CD4-positive, alpha-beta T cell treated with Interferon alpha-2 for 1 hour (primary cell): Measurements from ENCODE around the gene TMEM59L.

ENCODE experiments used
- DNase-seq, 2 donors: peaks; one replicate each; pipeline ENCODE4 v3.0.0-alpha.2; 2020 to 2022

The TMEM59L gene

GRCh38 chr19:18639706-18640243, 27.1 kb downstream of the TMEM59L start:
- DNase-seq = no peak

GRCh38 chr19:18644196-18645034, 31.7 kb downstream of the TMEM59L start:
- DNase-seq = peak in 1 of 2 donors; percentile 23

- DNase-seq = no peak
Observed at GRCh38 chr19:18645035-18645511, 32.4 kb downstream of the TMEM59L start.

GRCh38 chr19:18646535-18647370, 34.1 kb downstream of the TMEM59L start:
- no peak for DNase-seq

- DNase-seq = no peak
Observed at GRCh38 chr19:18647371-18647767, 34.7 kb downstream of the TMEM59L start.

- no peak for DNase-seq
Observed at GRCh38 chr19:18647807-18648206, 35.1 kb downstream of the TMEM59L start.

- DNase-seq = no peak
Observed at GRCh38 chr19:18648973-18649315, 36.3 kb downstream of the TMEM59L start.

- no peak for DNase-seq
Observed at GRCh38 chr19:18649371-18650020, 36.8 kb downstream of the TMEM59L start.

- DNase-seq = no peak
Observed at GRCh38 chr19:18650021-18650390, 37.3 kb downstream of the TMEM59L start.

- no peak for DNase-seq
Observed at GRCh38 chr19:18650468-18651041, 37.9 kb downstream of the TMEM59L start.

GRCh38 chr19:18651300-18651699, 38.6 kb downstream of the TMEM59L start:
- DNase-seq = no peak

GRCh38 chr19:18651733-18652132, 39.1 kb downstream of the TMEM59L start:
- DNase-seq = no peak

- no peak for DNase-seq
Observed at GRCh38 chr19:18653853-18654252, 41.2 kb downstream of the TMEM59L start.

- no peak for DNase-seq
Observed at GRCh38 chr19:18654469-18654868, 41.8 kb downstream of the TMEM59L start.

GRCh38 chr19:18655173-18655844, 42.6 kb downstream of the TMEM59L start:
- no peak for DNase-seq

- no peak for DNase-seq
Observed at GRCh38 chr19:18656337-18657086, 43.8 kb downstream of the TMEM59L start.

- DNase-seq = no peak
Observed at GRCh38 chr19:18657590-18658365, 45.1 kb downstream of the TMEM59L start.

GRCh38 chr19:18658366-18658855, 45.7 kb downstream of the TMEM59L start:
- no peak for DNase-seq

- DNase-seq = peak in 1 of 2 donors; percentile 26
Observed at GRCh38 chr19:18659281-18660050, 46.8 kb downstream of the TMEM59L start.
